ENCODE data around the gene ABCA5. TPM values are rescaled to one million over a fixed set of nuclear protein-coding genes. Genes with fewer than 3 reads are reported as not detected.

ABCA5 gene
- total and polyA plus RNA-seq, 2 donors (not counting 3 experiments of a cell fraction or from before 2014, with no cell fraction given): 9.3 to 23.2 TPM

- POLR2A ChIA-PET: no interaction called here
- no peak overlapping the region for H3K4me2 ChIP-seq (ENCODE audit: insufficient read depth, low read length)
- H3K27me3 ChIP-seq (ENCODE audit: control insufficient read depth in 2 of 2, insufficient read depth in 2 of 2, low read length in 2 of 2): no peaks in the 10 kb centered on the region
- no TSS peak for BruUV-seq (replicated peaks)
- H3K9me1 ChIP-seq (replicated peaks; ENCODE audit: control insufficient read depth, extremely low read depth, insufficient read depth, low read length): no peaks in the 10 kb centered on the region
- no peaks in the 10 kb centered on the region for H4K20me1 ChIP-seq (replicated peaks; ENCODE audit: control insufficient read depth, extremely low read depth, insufficient read depth, low read length)
- H3K9ac ChIP-seq (replicated peaks; ENCODE audit: extremely low read depth, insufficient read depth, low read length): no peak overlapping the region
- H3K36me3 ChIP-seq (ENCODE audit: control insufficient read depth in 2 of 2, extremely low read depth in 1 of 2, insufficient read depth in 2 of 2, low read length in 2 of 2): no peaks in the 10 kb centered on the region
- DNase-seq (ENCODE audit: low read depth, low spot score) (no peak), FAIRE-seq (no peak)
- no peaks in the 10 kb centered on the region for H3K4me1 ChIP-seq (ENCODE audit: control insufficient read depth, extremely low read depth, insufficient read depth, low read length)
- H3K79me2 ChIP-seq (ENCODE audit: control insufficient read depth, insufficient read depth, low read length): no peaks in the 10 kb centered on the region
- no peak for TF ChIP-seq EZH2 (IDR thresholded peaks at IDR 0.05; ENCODE audit: borderline replicate concordance, low read depth, low read length, severe bottlenecking)
- no peak for TF ChIP-seq MYC (IDR thresholded peaks at IDR 0.05; ENCODE audit: low read depth, low read length)
- no peak for TF ChIP-seq POLR2AphosphoS5 (IDR thresholded peaks at IDR 0.05; ENCODE audit: insufficient read depth, low read depth, low read length)
- no peak for TF ChIP-seq MAX (IDR thresholded peaks at IDR 0.05; ENCODE audit: insufficient read depth, insufficient read length)
- no peak for TF ChIP-seq FOS (IDR thresholded peaks at IDR 0.05; ENCODE audit: borderline replicate concordance, insufficient read depth, low read length)
- no peak for TF ChIP-seq POLR2A (IDR thresholded peaks at IDR 0.05; ENCODE audit: low read depth, low read length)
- no peak for TF ChIP-seq JUN (IDR thresholded peaks at IDR 0.05; ENCODE audit: borderline replicate concordance, insufficient read depth, insufficient read length, low read depth)
- no peak for TF ChIP-seq CTCF (IDR thresholded peaks at IDR 0.05; ENCODE audit: extremely low read depth in 1 of 2, insufficient read depth in 1 of 2, low read depth in 1 of 2, low read length in 2 of 2)
- no peak for TF ChIP-seq GATA2 (IDR thresholded peaks at IDR 0.05; ENCODE audit: insufficient read depth, insufficient read length, low read depth, low read length)
- no peaks in the 10 kb centered on the region for H3K9me3 ChIP-seq (replicated peaks; ENCODE audit: control insufficient read depth, insufficient read depth, low read length)
- CTCF ChIA-PET: no interaction called here
- H2AFZ ChIP-seq (ENCODE audit: low read depth, low read length): no peak overlapping the region
- no peak overlapping the region for H3K4me3 ChIP-seq (replicated peaks in 1 of 3; ENCODE audit: insufficient read depth in 1 of 3, low read depth in 1 of 3, low read length in 3 of 3)
- intact Hi-C loops (cut with micrococcal nuclease): no loop called here
- H3K27ac ChIP-seq (ENCODE audit: insufficient read depth, low read depth, low read length): no peak overlapping the region
- dilution Hi-C loops (cut with MboI; ENCODE audit: extremely low pct_ligation_motif_present, low sequenced_read_pairs): no loop called here
Observed at GRCh38 chr17:69218986-69219385, 107.9 kb downstream of the ABCA5 start.
